Peyer's patch (tissue), 4 donors: ENCODE data around the gene SMYD3. TPM values are rescaled to one million over a fixed set of nuclear protein-coding genes. Genes with fewer than 3 reads are reported as not detected.

ENCODE experiments used
- DNase-seq, 3 donors: peaks; one replicate each; pipeline ENCODE4 v3.0.0-alpha.2; 2017 to 2019
- H3K27ac ChIP-seq, 4 donors: fragments of 200-600 bp; sonication (generic); one replicate each; pipeline ENCODE4 v1.5.1; 2016 to 2019
- H3K27me3 ChIP-seq, 2 donors: fragments of 200-600 bp; sonication (generic); one replicate each; pipeline ENCODE4 v1.5.1; 2019
- H3K36me3 ChIP-seq, 3 donors: fragments of 200-600 bp; sonication (generic); one replicate each; pipeline ENCODE4 v1.5.1; 2016 to 2019
- H3K4me1 ChIP-seq, 4 donors: fragments of 200-600 bp; sonication (generic); one replicate each; pipeline ENCODE4 v1.5.1; 2016 to 2019
- H3K4me3 ChIP-seq, 4 donors: fragments of 200-600 bp; sonication (generic); 1 replicate in 3 of 4; 2 replicates in 1 of 4; pipeline ENCODE4 v1.5.1; 2016 to 2019; ENCODE audit warnings: mild to moderate bottlenecking in 1 of 4
- H3K9me3 ChIP-seq, 4 donors: fragments of 200-600 bp; sonication (generic); one replicate each; pipeline ENCODE4 v1.5.1; 2016 to 2019; ENCODE audit warnings: mild to moderate bottlenecking in 1 of 4
- POLR2A ChIP-seq, 2 donors: fragments of 450-650 bp; IDR thresholded peaks; one replicate each; pipeline ENCODE4 v1.5.1; 2017; ENCODE audit warnings: antibody characterized with exemption in 2 of 2, mild to moderate bottlenecking in 2 of 2, moderate library complexity in 2 of 2
- small RNA-seq, 2 donors: library from RNA; depleted of rRNA; stranded (forward); fragments of <200 nt; gene quantifications; one replicate each; pipeline ENCODE3, GENCODE V24; 2016
- total RNA-seq, 4 donors: library from RNA; depleted of rRNA; stranded (reverse); fragments of >200 nt; gene quantifications; one replicate each; pipeline ENCODE4 v1.1.0, GENCODE V29; 2016
- TF ChIP-seq, protein P1 (sequence below), 6 experiments: fragments of 450-650 bp in 4 of 6; fragments of 200-600 bp in 2 of 6; sonication (generic) in 1 of 6; IDR thresholded peaks; one replicate each; pipeline ENCODE4 v1.5.1; 2017 to 2019; ENCODE audit warnings: antibody characterized with exemption in 6 of 6, mild to moderate bottlenecking in 3 of 6, moderate library complexity in 1 of 6

SMYD3 gene
- total RNA-seq, 4 donors from 2014 or later: 19.8 to 55.3 (median 26.9) TPM

GRCh38 chr1:245701631-245702030 lies 805.4 kb downstream of the SMYD3 start:
- no peaks in the 10 kb centered on the region for H3K9me3 ChIP-seq
- H3K27me3 ChIP-seq: no peaks in the 10 kb centered on the region
- TF ChIP-seq POLR2A (IDR thresholded peaks at IDR 0.05): no peak
- TF ChIP-seq, protein P1, sequence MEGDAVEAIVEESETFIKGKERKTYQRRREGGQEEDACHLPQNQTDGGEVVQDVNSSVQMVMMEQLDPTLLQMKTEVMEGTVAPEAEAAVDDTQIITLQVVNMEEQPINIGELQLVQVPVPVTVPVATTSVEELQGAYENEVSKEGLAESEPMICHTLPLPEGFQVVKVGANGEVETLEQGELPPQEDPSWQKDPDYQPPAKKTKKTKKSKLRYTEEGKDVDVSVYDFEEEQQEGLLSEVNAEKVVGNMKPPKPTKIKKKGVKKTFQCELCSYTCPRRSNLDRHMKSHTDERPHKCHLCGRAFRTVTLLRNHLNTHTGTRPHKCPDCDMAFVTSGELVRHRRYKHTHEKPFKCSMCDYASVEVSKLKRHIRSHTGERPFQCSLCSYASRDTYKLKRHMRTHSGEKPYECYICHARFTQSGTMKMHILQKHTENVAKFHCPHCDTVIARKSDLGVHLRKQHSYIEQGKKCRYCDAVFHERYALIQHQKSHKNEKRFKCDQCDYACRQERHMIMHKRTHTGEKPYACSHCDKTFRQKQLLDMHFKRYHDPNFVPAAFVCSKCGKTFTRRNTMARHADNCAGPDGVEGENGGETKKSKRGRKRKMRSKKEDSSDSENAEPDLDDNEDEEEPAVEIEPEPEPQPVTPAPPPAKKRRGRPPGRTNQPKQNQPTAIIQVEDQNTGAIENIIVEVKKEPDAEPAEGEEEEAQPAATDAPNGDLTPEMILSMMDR (IDR thresholded peaks at IDR 0.05): no peak
- no peaks in the 10 kb centered on the region for H3K4me1 ChIP-seq
- no peak overlapping the region for H3K27ac ChIP-seq
- H3K36me3 ChIP-seq: no peaks in the 10 kb centered on the region
- no peak for DNase-seq
- no peak overlapping the region for H3K4me3 ChIP-seq

DNA sequence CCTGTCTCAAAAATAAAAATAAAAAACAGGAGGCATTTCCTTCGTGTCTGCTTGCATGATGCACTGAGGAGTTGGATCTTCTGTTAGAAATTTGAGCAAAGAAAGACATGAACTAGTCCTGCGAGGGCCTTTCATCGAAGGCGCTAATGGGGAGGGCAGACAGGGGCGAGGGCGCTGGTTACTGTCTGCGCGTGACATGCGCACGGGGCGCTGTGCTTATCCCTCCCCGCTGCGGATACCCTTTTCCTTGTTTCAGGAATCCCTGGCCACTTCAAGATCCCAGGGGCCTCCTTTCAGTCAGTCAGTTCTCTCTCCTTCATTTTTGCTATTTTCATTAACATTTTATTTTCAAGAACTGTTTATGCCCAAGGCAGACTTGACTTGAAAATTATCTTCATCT lies 806.4 kb downstream of the SMYD3 start:
- Histone ChIP-seq H3K27me3 (no peaks in the 10 kb centered on the region), H3K27ac (no peak overlapping the region), H3K4me1 (no peaks in the 10 kb centered on the region), H3K9me3 (no peaks in the 10 kb centered on the region), H3K4me3 (no peak overlapping the region), H3K36me3 (no peaks in the 10 kb centered on the region)
- TF ChIP-seq, protein P1 (IDR thresholded peaks at IDR 0.05): no peak
- TF ChIP-seq POLR2A (IDR thresholded peaks at IDR 0.05): no peak
- DNase-seq: no peak

Small RNA genes lying within 50 kb of the gene (small RNA-seq; reads per million reads assigned to genes)
- gene AL356583.2 (0 reads per million in 2 donors), gene RF00019 (0 reads per million in 2 donors), gene RNU6-1283P (0 reads per million in 2 donors)

Other genes starting within 250 kb of the SMYD3 start
- gene TFB2M, start 59.0 kb upstream of the SMYD3 start, total RNA-seq: 1 to 10 TPM; 5.6 to 8.4 (median 6.5) TPM
- 10 to 100 TPM; 62.0 to 75.7 (median 69.8) TPM for gene CNST, start 59.2 kb upstream of the SMYD3 start, total RNA-seq
- 10 to 100 TPM; 14.0 to 67.1 (median 33.9) TPM for gene SCCPDH, start 217.1 kb upstream of the SMYD3 start, total RNA-seq